Raji (cell line): ENCODE data around the gene TUBGCP3.

Experiments used
- POLR2A ChIP-seq: IDR thresholded peaks from 2 replicates; pipeline ENCODE4 v1.6.1; 2011; ENCODE audit warnings: low read depth, low read length, control low read depth; ENCODE audit not compliant: insufficient read depth

Gene TUBGCP3

GRCh38 chr13:112456138-112457056 is 131.6 kb downstream of the TUBGCP3 start:
- TF ChIP-seq POLR2A: no peak

- TF ChIP-seq POLR2A: no peak
These were observed 132.4 kb downstream of the TUBGCP3 start for GRCh38 chr13:112455476-112456059.

- no peak for TF ChIP-seq POLR2A
These were observed 133.2 kb downstream of the TUBGCP3 start for GRCh38 chr13:112454648-112455334.

- TF ChIP-seq POLR2A: no peak
These were observed 133.9 kb downstream of the TUBGCP3 start for GRCh38 chr13:112453874-112454647.

- no peak for TF ChIP-seq POLR2A
These were observed 134.6 kb downstream of the TUBGCP3 start for GRCh38 chr13:112453207-112453829.

- no peak for TF ChIP-seq POLR2A
These were observed 135.4 kb downstream of the TUBGCP3 start for GRCh38 chr13:112452380-112453206.

GRCh38 chr13:112451512-112452379 is 136.2 kb downstream of the TUBGCP3 start:
- TF ChIP-seq POLR2A: no peak

- TF ChIP-seq POLR2A: no peak
These were observed 137.1 kb downstream of the TUBGCP3 start for GRCh38 chr13:112450904-112451240.

GRCh38 chr13:112450118-112450903 is 137.6 kb downstream of the TUBGCP3 start:
- TF ChIP-seq POLR2A: no peak

- no peak for TF ChIP-seq POLR2A
These were observed 138.4 kb downstream of the TUBGCP3 start for GRCh38 chr13:112449545-112449930.

- TF ChIP-seq POLR2A: no peak
These were observed 139.1 kb downstream of the TUBGCP3 start for GRCh38 chr13:112448621-112449544.
